Fibroblast of the conjunctiva (primary cell): ENCODE measurements around the gene DMAC2.
"Not testable (repeated sequence)": the region's sequence is repeated elsewhere in the genome, so short reads cannot be mapped to it uniquely, and the experiment has no call there.

ENCODE experiments used
- DNase-seq: peaks from one replicate; pipeline ENCODE4 v3.0.0-alpha.2; 2010; ENCODE audit warnings: low read depth

Gene DMAC2

DNA sequence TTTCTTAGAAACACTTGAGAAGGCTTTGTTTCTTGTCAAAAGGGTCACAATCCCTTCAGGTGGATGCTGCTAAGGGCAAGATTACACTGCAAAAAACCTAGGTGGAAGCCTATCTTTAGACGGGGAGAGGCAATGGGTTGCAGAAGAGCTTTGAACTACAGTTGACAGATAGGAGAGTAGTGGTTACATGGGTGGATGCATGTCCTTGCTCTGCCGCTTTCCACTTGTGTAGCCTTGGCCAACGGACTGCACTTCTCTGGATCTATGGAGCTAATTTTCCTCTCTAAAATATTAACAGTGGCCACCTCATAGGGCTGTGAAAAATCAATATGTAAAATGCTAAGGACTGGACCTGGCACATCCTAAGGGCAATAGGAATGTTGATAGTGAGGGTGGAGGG lies 41.1 kb downstream of the DMAC2 start:
- DNase-seq = no peak

DNA sequence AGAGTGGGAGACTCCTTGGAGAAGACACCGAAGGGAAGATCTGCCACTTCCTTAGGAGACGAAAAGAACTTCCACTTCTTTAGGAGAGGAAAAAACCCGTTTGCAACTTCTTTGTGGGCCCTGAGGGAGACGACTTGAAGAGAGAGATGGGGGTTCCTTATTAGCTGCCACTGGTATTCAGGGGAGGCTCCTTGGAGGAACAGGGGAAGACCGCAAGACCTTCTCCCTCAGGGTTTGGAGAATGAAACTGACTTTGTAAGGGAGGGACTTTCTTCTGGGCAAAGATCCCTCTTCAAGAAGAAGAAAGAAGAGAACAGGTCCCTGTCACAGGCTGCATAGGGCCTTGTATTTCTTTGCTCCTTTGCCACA lies 41.7 kb downstream of the DMAC2 start:
- no peak for DNase-seq

- peak; percentile 100 for DNase-seq
Observed at GRCh38 chr19:41397086-41398049, 42.3 kb downstream of the DMAC2 start, which contains the start of the genes BCKDHA and EXOSC5. Gene BCKDHA, plus strand, starts transcription at chr19:41397818. Its CDS starts 10 bp downstream, at chr19:41397828. Gene EXOSC5, minus strand, starts transcription at chr19:41397359. Its CDS starts 31 bp downstream, at chr19:41397328.

GRCh38 chr19:41395355-41395754 lies 44.4 kb downstream of the DMAC2 start:
- DNase-seq = no peak

- DNase-seq = no peak
Observed at GRCh38 chr19:41392775-41393174, 46.9 kb downstream of the DMAC2 start.

DNA sequence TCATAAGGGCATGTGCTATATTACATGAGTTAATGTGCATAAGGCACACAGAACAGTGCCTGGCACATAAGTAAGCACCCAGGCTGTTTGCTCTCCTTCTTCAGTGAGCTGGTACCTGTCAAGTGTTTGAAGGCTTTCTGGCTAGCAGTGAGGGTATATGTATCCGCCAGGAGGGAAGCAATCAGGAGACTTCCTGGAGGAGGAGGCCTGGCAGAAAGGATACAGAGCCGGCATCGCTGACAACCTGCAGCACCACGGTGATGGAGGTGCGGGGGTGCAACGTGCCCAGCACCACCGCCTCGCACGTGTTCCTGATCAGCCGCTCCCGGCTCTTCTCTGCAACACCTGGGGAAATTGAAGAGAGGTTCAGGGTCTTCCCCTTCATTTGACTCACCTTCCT lies 48.1 kb downstream of the DMAC2 start:
- DNase-seq = no peak

GRCh38 chr19:41386442-41386841 lies 53.3 kb downstream of the DMAC2 start:
- no peak for DNase-seq

GRCh38 chr19:41384351-41384750 lies 55.4 kb downstream of the DMAC2 start:
- no peak for DNase-seq

DNA sequence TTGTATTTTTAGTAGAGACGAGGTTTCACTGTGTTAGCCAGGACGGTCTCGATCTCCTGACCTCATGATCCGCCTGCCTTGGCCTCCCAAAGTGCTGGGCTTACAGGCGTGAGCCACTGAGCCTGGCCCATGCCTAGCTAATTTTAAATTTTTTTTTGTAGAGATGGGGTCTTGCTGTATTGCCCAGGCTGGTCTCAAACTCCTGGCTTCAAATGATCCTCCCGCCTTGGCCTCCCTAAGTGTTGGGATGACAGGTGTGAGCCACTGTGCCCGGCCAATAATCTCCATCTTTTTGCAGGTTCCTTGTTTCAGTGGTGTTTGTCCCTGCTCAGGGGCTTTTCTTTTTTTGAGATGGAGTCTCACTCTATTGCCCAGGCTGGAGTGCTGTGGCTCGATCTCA lies 58.2 kb downstream of the DMAC2 start:
- DNase-seq = not testable (repeated sequence)
